ENCODE measurements around the gene NARF. TPM values are rescaled to one million over a fixed set of nuclear protein-coding genes. Genes with fewer than 3 reads are reported as not detected.
"Not testable (repeated sequence)": the region's sequence is repeated elsewhere in the genome, so short reads cannot be mapped to it uniquely, and the experiment has no call there.

Gene NARF
- total RNA-seq, 2 experiments from 2014 or later = 71.5 to 78.9 TPM

GRCh38 chr17:82458885-82459424 is 414 bp downstream of the NARF start:
- CTCF ChIA-PET = no interaction called here
- POLR2A ChIA-PET = interaction anchor here (1.0 kb wide), 1 partner anchor 61 kb away, joined by 3 read pairs; the partner anchor contains the start of gene FOXK2

- POLR2A ChIA-PET, CTCF ChIA-PET: not testable (repeated sequence)
These were observed 1.4 kb downstream of the NARF start for GRCh38 chr17:82459936-82460335.

- CTCF ChIA-PET = no interaction called here
- POLR2A ChIA-PET = interaction anchor here (1.6 kb wide), 1 partner anchor 13 kb away, joined by 3 read pairs; no protein-coding TSS in a partner anchor
These were observed 3.4 kb downstream of the NARF start for GRCh38 chr17:82461827-82462524.

GRCh38 chr17:82463391-82463790 is 4.8 kb downstream of the NARF start:
- ChIA-PET CTCF (interaction anchor here (0.6 kb wide), 1 partner anchor 227 kb away, joined by 3 read pairs; no protein-coding TSS in a partner anchor), POLR2A (no interaction called here)

GRCh38 chr17:82463925-82464566 is 5.5 kb downstream of the NARF start:
- ChIA-PET CTCF (no interaction called here), POLR2A (no interaction called here)

GRCh38 chr17:82464567-82464929 is 6.0 kb downstream of the NARF start:
- POLR2A ChIA-PET = no interaction called here

GRCh38 chr17:82465023-82465603 is 6.6 kb downstream of the NARF start:
- POLR2A ChIA-PET = no interaction called here
- CTCF ChIA-PET = no interaction called here

More at GRCh38 chr17:82464567-82464929, 6.0 kb downstream of the NARF start:
- CTCF ChIA-PET = no interaction called here

- ChIA-PET CTCF (no interaction called here), POLR2A (no interaction called here)
These were observed 10.2 kb downstream of the NARF start for GRCh38 chr17:82468692-82469091.

- ChIA-PET CTCF (no interaction called here), POLR2A (no interaction called here)
These were observed 11.5 kb downstream of the NARF start for GRCh38 chr17:82470065-82470464.

- ChIA-PET POLR2A (interaction anchor here (0.6 kb wide), 1 partner anchor 93 kb away, joined by 3 read pairs; no protein-coding TSS in a partner anchor), CTCF (no interaction called here)
These were observed 15.9 kb downstream of the NARF start for GRCh38 chr17:82474223-82475010.

GRCh38 chr17:82475458-82475857 is 16.9 kb downstream of the NARF start:
- CTCF ChIA-PET = no interaction called here

GRCh38 chr17:82477934-82478333 is 19.4 kb downstream of the NARF start:
- CTCF ChIA-PET = interaction anchor here (1.0 kb wide), 1 partner anchor 10 kb away, joined by 3 read pairs; no protein-coding TSS in a partner anchor
- POLR2A ChIA-PET = no interaction called here

More at GRCh38 chr17:82475458-82475857, 16.9 kb downstream of the NARF start:
- POLR2A ChIA-PET = interaction anchor here (0.6 kb wide), 1 partner anchor 94 kb away, joined by 3 read pairs; no protein-coding TSS in a partner anchor

- POLR2A ChIA-PET = no interaction called here
These were observed 21.1 kb downstream of the NARF start for GRCh38 chr17:82479602-82480001.

GRCh38 chr17:82480318-82480717 is 21.8 kb downstream of the NARF start:
- CTCF ChIA-PET = interaction anchor here (1.3 to 1.6 kb wide), 3 partner anchors 16 to 75 kb away, joined by 3 to 4 read pairs (median 3); no protein-coding TSS in a partner anchor
- POLR2A ChIA-PET = no interaction called here

More at GRCh38 chr17:82479602-82480001, 21.1 kb downstream of the NARF start:
- CTCF ChIA-PET = interaction anchor here (1.3 to 1.6 kb wide), 2 partner anchors 17 to 75 kb away, joined by 3 read pairs; no protein-coding TSS in a partner anchor

GRCh38 chr17:82483204-82483660 is 24.7 kb downstream of the NARF start:
- POLR2A ChIA-PET = no interaction called here
- CTCF ChIA-PET = no interaction called here

- ChIA-PET CTCF (no interaction called here), POLR2A (no interaction called here)
These were observed 25.3 kb downstream of the NARF start for GRCh38 chr17:82483836-82484235.

GRCh38 chr17:82486231-82487094 is 27.9 kb downstream of the NARF start:
- ChIA-PET POLR2A (no interaction called here), CTCF (no interaction called here)

GRCh38 chr17:82487910-82488309 is 29.4 kb downstream of the NARF start:
- ChIA-PET CTCF (interaction anchor here (1.0 kb wide), 1 partner anchor 63 kb away, joined by 3 read pairs; no protein-coding TSS in a partner anchor), POLR2A (no interaction called here)

- ChIA-PET POLR2A (no interaction called here), CTCF (no interaction called here)
These were observed 30.6 kb downstream of the NARF start for GRCh38 chr17:82489117-82489516.
